Osteoblast (primary cell): ENCODE measurements around the gene NOLC1. TPM values are rescaled to one million over a fixed set of nuclear protein-coding genes. Genes with fewer than 3 reads are reported as not detected.
A peak's percentile ranks its signal among the peaks of the same experiment; 100 is the strongest.

Experiments
- DNase-seq: peaks from one replicate; pipeline ENCODE4 v3.0.0; 2011; ENCODE audit warnings: low spot score, mixed read lengths; ENCODE audit not compliant: insufficient read length; ENCODE audit errors: missing footprints
- H2AFZ ChIP-seq: 2 replicates; pipeline ENCODE4 v1.6.0; 2011; ENCODE audit warnings: mild to moderate bottlenecking, low read length
- H3K27ac ChIP-seq: 2 replicates; pipeline ENCODE4 v1.5.1; 2011; ENCODE audit warnings: mild to moderate bottlenecking, low read depth, low read length, moderate library complexity
- H3K27me3 ChIP-seq: 2 replicates; pipeline ENCODE4 v1.6.0; 2012; ENCODE audit warnings: mild to moderate bottlenecking, control low read depth, inconsistent platforms, low read length, moderate library complexity; ENCODE audit not compliant: insufficient read depth
- H3K36me3 ChIP-seq: 2 replicates; pipeline ENCODE4 v1.5.1; 2011; ENCODE audit warnings: mild to moderate bottlenecking, low read length, control low read depth, moderate library complexity; ENCODE audit not compliant: insufficient read depth
- H3K4me1 ChIP-seq: 2 replicates; pipeline ENCODE4 v1.5.1; 2011; ENCODE audit warnings: mild to moderate bottlenecking, low read length, control low read depth, moderate library complexity; ENCODE audit not compliant: insufficient read depth
- H3K4me2 ChIP-seq: 2 replicates; pipeline ENCODE4 v1.6.0; 2011; ENCODE audit warnings: mild to moderate bottlenecking, low read length; ENCODE audit not compliant: insufficient read depth
- H3K4me3 ChIP-seq: fragments of 200-600 bp; sonication (generic); 3 replicates; pipeline ENCODE4 v1.5.1; 2012; ENCODE audit warnings: mild to moderate bottlenecking, low read length, inconsistent platforms; ENCODE audit not compliant: insufficient read depth
- H3K79me2 ChIP-seq: 2 replicates; pipeline ENCODE4 v1.6.0; 2012; ENCODE audit warnings: mild to moderate bottlenecking, low read length, control low read depth, inconsistent platforms; ENCODE audit not compliant: insufficient read depth
- H3K9me3 ChIP-seq: 2 replicates; pipeline ENCODE4 v1.5.1; 2011; ENCODE audit warnings: low read depth, low read length, control low read depth
- H4K20me1 ChIP-seq: 2 replicates; pipeline ENCODE4 v1.6.0; 2012; ENCODE audit warnings: mild to moderate bottlenecking, low read length, control low read depth; ENCODE audit not compliant: insufficient read depth
- total RNA-seq: library from RNA; depleted of rRNA; stranded (reverse); fragments of >200 nt; gene quantifications from 2 replicates; pipeline ENCODE4 v1.2.3, GENCODE V29; 2012
- TF ChIP-seq, protein P1 (sequence below): IDR thresholded peaks from 2 replicates; pipeline ENCODE4 v1.5.1; 2011; ENCODE audit warnings: mild to moderate bottlenecking, low read depth, low read length, moderate library complexity; ENCODE audit errors: extremely low read depth

The NOLC1 gene
- total RNA-seq, 1 donor: 18.1 TPM

DNA sequence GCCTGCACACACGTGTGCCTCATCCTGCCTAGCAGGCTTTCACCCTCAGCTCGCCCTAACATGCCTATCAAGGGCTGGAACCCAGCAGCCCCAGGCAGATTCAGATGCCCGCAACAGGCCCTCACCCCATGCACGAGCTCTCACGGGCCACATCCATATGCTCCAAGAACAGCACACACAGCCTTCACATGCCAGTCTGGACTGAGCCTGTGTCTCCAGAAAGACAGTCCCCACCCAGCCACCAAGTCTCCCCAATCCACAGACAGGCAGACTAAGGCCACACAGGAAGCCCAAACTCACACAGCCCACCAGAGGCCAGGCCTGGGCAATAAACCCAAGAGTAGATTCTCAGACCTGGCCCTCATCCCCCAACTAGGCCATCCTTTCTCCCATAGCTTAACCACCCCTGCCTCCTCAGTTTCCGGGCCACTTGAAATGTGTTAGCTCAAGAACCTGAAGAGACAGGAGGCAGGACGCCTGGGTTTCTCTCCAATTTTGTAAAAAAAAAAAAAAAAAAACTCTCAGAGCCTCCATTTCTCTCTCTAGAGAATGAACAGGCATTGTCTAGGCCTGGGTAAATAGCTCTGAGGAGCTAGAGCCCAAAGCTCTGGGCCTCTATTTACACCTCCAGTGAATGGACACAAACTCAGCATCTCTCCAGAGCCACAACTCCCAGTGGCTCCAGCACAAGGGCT, 38.8 kb upstream of the NOLC1 start:
- Histone ChIP-seq H3K79me2 (peaks cover 78% of the 10 kb centered on the region), H2AFZ (no peak overlapping the region), H3K4me3 (peak overlapping the region; percentile 88), H3K9me3 (no peaks in the 10 kb centered on the region), H3K4me1 (peaks cover 47% of the 10 kb centered on the region), H3K36me3 (peaks cover 32% of the 10 kb centered on the region), H3K27me3 (no peaks in the 10 kb centered on the region), H4K20me1 (peaks cover 56% of the 10 kb centered on the region), H3K4me2 (peak overlapping the region; percentile 97), H3K27ac (peak overlapping the region; percentile 73)
- TF ChIP-seq, protein P1, sequence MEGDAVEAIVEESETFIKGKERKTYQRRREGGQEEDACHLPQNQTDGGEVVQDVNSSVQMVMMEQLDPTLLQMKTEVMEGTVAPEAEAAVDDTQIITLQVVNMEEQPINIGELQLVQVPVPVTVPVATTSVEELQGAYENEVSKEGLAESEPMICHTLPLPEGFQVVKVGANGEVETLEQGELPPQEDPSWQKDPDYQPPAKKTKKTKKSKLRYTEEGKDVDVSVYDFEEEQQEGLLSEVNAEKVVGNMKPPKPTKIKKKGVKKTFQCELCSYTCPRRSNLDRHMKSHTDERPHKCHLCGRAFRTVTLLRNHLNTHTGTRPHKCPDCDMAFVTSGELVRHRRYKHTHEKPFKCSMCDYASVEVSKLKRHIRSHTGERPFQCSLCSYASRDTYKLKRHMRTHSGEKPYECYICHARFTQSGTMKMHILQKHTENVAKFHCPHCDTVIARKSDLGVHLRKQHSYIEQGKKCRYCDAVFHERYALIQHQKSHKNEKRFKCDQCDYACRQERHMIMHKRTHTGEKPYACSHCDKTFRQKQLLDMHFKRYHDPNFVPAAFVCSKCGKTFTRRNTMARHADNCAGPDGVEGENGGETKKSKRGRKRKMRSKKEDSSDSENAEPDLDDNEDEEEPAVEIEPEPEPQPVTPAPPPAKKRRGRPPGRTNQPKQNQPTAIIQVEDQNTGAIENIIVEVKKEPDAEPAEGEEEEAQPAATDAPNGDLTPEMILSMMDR: no peak
- DNase-seq: peak; percentile 53

- Histone ChIP-seq H3K4me1 (peaks cover 55% of the 10 kb centered on the region), H4K20me1 (peaks cover 50% of the 10 kb centered on the region), H3K9me3 (no peaks in the 10 kb centered on the region), H3K4me3 (peak overlapping the region; percentile 88), H3K36me3 (peaks cover 24% of the 10 kb centered on the region), H3K27ac (peak overlapping the region; percentile 73), H3K79me2 (peaks cover 84% of the 10 kb centered on the region), H3K27me3 (no peaks in the 10 kb centered on the region), H3K4me2 (peak overlapping the region; percentile 97), H2AFZ (peak overlapping the region; percentile 56)
- TF ChIP-seq, protein P1: no peak
- peak; percentile 92 for DNase-seq
These were observed 38.0 kb upstream of the NOLC1 start for GRCh38 chr10:102113956-102114857.

- Histone ChIP-seq H3K27ac (peak overlapping the region; percentile 50), H3K79me2 (peaks cover 90% of the 10 kb centered on the region), H3K4me2 (peak overlapping the region; percentile 81), H3K36me3 (peaks cover 16% of the 10 kb centered on the region), H4K20me1 (peaks cover 43% of the 10 kb centered on the region), H3K4me1 (peaks cover 60% of the 10 kb centered on the region), H3K9me3 (no peaks in the 10 kb centered on the region), H3K4me3 (peak overlapping the region; percentile 88), H3K27me3 (no peaks in the 10 kb centered on the region), H2AFZ (peak overlapping the region; percentile 82)
- peak; percentile 99 for DNase-seq
- TF ChIP-seq, protein P1: no peak
These were observed 37.1 kb upstream of the NOLC1 start for GRCh38 chr10:102114861-102115618.
